SHP77 treated with DMSO at 0.1 percent for 48 hours (cell line): ENCODE results near the gene TREH.
"Not testable (repeated sequence)": the region's sequence is repeated elsewhere in the genome, so short reads cannot be mapped to it uniquely, and the experiment has no call there.

Experiments
- DNase-seq: peaks from one replicate; lab custom pipeline; 2025; lab: John Stamatoyannopoulos, UW

Gene TREH

DNA sequence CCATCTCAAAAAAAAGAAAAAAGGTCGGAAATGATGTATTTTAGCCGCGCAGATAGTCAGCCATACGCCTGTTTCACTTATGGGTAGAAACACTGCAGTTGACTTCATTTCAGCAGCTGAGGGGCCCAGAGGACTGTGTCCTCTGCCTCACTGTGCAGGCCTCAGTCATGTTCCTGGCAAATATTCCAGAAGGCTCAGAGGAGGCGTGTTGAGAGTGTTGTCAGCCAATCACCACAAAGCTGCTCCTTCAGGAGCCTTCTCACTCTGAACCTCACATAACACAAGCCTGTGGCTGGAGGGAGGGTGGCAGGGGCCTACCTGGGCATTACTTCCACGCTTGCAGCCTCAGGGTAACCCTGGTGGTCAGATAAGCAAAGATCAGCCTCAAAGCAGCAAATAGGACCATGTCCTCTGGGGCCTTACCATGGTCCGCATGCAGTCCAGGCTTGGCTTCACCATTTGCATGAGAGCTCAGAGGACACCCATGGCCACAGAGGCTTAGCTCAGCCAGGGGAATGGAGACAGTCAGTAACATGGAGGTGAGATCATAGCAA, 17.3 kb upstream of the TREH start:
- DNase-seq, result no peak

DNA sequence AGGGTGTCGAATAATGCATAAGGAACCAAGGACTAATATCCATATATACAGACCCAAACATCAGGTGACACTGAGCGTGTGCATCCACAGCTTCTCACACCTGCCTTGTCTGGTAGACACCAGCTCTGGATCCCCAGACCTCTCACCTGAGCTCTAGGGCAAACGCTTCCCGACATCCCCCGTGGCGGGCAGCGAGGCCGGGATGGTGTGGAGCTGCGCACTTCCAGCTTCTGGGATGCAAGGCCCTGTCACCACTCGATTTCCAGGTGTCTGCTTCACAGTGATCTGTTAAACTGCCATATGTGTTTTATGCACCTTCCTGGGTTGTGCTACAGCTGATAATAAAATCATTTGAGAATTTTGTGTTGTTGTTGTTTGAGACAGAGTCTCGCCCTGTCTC, 15.3 kb upstream of the TREH start:
- no peak for DNase-seq

DNA sequence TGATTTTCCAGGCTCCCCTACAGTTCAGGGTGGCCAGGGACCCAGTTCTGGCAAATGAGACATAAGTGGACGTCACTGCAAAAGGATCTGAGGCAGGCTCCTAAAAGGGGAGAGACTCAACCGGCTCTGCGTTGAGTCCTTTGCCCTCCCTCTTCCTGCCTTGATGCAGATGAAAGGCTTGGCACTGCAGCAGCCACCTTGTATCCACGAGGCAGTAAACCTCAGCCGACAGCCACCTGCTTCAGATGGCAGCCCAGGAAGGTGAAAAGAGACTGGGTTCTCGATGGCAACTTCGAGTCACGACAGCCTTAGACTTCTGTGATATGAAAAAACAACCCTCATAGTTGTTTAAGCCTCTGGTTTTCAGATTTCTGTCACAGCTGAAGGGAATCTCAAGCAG, 14.7 kb upstream of the TREH start:
- no peak for DNase-seq

DNA sequence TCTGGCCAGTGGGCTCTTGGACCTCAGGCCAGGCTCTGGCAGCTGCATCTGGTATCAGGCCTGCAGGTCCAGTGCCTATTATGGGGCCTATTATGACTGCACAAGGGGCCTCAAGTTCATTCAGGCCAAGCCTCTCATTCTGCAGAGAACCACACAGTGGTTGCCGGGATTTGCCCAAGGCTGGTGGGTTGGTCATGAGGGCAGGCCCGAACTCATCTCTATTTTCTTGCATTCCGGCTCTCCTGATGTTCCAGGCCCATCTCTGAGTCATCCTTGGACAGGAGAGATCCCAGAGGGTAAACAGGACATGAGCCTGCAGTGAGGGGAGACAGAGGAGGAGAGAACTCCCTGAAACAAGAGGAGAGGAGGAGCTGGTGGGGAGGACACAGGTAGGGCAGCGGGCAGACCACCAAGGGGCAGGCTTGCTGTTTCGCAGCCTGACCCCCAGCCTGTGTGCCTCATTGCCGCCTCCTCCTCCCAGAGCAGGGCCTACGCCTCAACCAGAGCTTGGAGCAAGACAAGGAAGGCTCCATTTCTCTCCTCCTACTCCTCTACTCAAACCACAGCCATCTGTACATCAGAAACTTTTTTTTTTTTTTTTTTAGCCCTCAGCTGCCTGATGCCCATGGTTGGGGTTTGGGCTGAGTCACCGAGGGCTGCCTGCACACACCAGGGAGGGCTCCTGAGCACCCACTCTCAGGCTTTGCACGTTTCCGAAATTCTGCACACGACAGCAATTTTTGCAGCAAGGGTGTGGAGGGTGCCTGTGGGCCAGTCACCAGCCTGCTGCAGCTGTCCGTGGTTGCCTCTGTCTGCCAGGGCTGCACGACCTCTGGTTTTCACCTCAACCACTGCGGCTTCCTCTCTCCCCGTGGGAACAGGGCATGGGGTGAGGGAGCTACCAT, 12.7 kb upstream of the TREH start:
- DNase-seq, result no peak

DNA sequence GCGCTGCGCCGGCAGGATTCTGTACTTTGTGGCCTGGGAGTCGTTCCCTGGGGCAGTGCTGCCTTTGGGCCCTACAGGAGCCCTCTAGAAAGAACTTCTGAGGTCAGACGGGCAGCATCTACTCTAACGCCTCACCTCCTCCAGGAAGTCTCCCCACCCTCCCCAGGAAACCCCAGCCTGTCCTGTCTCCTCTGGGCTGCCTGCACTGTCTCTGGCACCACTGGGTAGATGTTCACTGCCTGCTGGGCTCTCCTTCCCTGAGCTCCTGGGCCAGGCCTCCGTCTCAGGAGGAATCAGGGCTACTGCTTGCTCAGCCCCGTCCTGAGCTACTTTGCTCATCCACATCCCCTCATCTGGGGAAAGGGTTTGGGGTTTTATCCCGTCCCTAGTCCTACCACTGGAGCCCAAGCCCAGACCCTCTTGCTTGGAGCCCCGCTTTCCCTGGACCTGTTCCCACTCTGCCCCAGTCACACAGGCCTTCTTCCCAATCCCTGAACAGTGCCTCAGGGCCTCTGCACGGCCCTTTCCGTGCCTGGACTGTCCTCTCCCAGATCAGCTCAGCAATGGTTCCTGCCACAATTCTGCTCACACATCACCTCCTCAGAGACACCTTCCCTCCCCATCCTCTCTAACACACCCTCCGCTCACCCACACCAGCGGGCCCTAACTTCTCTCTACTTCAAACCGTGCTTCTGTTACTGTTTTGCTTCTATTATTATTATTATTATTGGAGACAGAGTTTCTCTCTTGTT, 11.3 kb upstream of the TREH start:
- DNase-seq, result no peak

DNA sequence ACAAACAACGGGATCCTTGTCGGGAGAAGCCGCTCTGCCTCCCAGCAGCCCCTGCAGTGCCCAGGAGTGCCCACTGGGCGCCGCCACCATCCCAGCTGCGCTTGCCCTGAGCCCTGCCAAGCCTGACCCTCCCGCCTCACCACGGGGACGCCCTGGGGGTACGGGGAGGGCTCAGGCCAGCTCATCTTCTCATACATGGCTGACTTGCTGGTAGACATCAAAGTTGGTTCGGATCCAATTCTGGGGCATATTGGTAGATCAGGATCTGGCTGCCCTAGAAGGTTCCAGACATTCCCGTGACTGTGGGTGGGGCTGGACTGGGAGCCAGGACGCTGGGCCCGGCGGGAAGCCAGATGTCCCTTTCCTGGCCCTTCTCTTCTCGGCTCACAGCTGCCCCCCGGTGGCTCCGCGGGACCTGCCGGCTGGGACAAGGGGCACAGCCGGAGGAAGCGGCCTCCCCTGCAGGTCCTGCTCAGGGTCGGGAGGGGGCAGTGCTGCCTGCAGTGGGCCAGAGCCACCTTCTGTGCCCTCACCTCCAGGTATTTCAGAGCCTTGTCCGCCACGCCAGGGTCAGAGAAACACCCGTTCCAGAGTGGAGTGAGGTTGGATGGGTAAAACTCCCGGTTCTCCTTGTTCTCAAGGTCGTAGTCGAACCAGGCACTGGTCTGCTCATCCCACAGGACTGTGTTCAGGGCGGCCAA, 10.6 kb upstream of the TREH start:
- peak; percentile 82 for DNase-seq

DNA sequence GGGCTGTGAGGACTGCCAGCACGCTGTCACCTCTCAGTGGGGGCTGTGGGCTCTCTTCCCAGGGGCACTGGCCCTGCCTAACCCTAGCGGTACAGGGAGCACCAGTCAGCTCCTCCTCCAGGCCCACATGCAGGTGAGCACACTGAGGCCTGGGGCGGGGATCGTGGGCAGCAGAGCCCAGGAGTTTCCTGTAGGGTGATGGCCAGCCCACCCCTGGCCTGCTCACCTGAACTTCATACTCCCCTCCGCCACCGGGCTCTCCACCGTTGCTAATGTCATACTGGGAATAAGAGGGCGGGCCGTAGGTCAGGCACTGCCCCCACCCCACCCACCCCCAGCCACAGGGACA, 10.0 kb upstream of the TREH start:
- DNase-seq, result no peak

DNA sequence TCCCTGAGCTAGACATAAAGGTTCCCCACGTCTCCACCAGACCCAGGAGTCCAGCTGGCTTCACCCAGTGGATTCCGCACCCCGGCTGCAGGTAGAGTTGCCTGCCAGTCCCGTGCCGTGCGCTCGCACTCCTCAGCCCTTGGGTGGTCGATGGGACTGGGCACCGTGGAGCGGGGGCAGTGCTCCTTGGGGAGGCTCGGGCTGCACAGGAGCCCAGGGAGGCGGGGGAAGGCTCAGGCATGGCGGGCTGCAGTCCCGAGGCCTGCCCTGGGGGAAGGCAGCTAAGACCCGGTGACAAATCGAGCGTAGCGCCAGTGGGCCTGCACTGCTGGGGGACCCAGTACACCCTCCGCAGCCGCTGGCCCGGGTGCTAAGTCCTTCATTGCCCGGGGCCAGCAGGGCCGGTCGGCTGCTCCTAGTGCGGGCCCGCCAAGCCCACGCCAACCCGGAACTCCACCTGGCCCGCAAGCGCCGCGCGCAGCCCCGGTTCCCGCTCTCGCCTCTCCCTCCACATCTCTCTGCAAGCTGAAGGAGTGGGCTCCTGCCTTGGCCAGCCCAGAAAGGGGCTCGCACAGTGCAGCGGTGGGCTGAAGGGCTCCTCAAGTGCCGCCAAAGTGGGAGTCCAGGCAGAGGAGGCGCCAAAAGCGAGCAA, 9.5 kb upstream of the TREH start:
- DNase-seq, result no peak

DNA sequence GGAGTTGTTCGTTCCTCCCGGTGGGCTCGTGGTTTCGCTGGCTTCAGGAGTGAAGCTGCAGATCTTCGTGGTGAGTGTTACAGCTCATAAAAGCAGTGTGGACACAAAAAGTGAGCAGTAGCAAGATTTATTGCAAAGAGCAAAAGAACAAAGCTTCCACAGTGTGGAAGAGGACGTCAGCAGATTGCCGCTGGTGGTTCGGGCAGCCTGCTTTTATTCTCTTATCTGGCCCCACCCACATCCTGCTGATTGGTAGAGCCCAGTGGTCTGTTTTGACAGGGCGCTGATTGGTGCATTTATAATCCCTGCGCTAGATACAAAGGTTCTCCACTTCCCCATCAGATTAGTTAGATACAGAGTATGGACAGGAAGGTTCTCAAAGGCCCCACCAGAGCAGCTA, 8.9 kb upstream of the TREH start:
- DNase-seq, result not testable (repeated sequence)

DNA sequence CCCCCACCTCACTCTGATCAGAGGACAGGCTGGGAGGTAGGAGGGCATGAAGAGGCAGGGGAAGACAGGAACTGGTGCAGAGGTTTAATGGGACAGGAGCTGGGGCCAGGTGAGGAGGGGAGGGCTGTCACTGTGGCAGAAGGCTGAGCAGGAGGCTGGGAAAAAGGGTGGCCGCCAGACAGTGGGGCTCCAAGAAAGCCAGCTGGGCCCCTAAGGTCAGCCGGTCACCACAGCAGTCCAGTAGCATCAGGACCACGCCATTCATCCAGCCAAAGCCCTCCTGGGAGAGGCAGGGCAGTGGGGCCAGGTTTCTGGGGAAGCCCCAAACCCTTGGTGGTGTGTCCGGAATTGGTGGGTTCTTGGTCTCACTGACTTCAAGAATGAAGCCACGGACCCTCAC, 8.5 kb upstream of the TREH start:
- DNase-seq, result no peak

DNA sequence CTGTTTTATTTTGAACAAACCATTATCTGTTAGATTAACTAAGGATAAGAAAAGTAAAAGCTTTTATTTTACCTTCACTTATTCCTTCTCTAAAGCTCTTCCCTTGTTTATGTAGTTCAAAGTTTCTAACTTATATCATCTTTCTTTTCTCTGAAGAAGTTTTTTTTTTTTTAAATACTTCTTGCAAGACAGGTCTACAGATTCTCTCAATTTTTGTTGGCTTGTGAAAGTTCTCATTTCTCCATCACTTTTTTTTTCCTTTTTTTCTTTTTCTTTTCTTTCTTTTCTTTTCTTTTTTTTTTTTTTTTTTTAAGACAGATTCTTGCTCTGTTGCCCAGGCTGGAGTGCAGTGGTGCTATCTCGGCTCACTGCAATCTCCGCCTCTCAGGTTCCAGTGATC, 4.7 kb upstream of the TREH start:
- no peak for DNase-seq

DNA sequence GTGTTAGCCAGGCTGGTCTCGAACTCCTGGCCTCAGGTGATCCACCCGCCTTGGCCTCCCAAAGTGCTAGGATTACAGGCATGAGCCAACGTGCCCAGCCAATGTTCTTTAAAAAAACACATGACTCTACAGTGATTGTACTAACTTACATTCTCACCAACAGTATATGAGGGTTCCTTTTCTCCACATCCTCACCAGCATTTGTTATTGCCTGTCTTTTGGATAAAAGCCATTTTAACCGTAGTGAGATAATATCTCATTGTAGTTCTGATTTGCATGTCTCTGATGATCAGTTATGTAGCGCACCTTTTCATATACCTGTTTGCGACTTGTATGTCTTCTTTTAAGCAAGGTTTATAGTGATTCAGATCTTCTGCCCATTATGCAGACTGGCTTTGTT, 3.5 kb upstream of the TREH start:
- DNase-seq, result not testable (repeated sequence)

DNA sequence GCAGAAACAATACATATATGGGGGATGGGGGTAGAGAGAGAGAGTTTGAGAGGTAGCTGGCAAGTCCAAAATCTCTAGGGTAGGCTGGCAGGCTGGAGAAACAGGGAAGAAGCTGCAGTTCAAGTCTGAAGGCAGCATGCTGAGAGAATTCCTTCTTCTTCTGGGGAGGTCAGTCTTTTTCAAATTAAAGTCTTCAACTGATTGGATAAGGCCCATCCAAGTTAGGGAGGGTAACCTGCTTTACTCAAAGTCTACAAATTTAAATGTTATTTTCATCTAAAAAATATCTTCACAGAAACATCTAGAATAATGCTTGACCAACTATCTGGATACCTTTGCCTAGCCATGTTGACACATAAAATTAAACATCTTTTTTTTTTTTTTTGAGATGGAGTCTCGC, 2.9 kb upstream of the TREH start:
- DNase-seq, result no peak

DNA sequence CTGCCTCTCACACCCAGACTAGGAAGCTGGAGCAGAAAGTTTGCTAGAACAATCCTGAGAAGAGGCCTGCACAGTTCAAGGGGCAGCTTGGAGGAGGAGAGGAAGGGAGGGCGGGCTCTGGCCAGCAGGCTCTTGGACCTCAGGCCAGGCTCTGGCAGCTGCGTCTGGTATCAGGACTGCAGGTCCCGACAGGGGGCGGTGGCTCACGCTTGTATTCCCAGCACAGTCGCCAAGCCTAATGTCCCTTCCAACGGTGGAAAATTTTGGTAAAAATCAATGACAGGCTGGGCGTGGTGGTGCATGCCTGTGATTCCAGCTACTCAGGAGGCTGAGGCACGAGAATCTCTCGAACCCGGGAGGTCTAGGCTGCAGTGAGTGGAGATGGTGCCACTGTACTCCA, 542 bp downstream of the TREH start:
- not testable (repeated sequence) for DNase-seq

DNA sequence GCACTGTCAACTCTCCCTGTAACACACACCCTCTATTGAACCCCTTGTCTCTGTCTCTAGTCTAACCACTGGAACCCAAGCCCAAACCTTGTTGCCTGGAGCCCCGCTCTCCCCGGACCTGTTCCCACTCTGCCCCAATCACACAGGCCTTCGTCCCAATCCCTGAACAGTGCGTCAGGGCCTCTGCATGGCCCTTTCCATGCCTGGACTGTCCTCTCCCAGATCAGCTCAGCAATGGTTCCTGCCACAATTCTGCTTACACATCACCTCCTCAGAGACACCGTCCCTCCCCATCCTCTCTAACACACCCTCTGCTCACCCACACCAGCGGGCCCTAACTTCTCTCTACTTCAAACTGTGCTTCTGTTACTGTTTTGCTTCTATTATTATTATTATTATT, 1.5 kb downstream of the TREH start:
- no peak for DNase-seq

DNA sequence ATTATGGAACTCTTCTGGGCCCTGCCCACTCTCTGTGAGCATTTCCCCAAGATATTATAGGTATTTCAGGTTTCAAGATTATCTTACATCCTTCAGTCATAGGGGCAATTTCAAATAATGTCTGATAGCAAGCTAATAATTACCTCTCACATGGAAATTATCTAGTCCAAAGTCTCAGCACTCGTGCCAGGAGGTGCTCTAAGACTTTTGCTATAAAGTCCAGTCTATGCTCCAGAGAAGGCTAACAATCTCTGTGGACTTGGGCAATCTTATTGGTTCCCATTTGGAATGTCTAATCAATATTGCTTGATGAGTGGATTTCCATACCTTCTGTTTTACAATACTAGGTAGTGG, 5.4 kb downstream of the TREH start:
- DNase-seq, result no peak

DNA sequence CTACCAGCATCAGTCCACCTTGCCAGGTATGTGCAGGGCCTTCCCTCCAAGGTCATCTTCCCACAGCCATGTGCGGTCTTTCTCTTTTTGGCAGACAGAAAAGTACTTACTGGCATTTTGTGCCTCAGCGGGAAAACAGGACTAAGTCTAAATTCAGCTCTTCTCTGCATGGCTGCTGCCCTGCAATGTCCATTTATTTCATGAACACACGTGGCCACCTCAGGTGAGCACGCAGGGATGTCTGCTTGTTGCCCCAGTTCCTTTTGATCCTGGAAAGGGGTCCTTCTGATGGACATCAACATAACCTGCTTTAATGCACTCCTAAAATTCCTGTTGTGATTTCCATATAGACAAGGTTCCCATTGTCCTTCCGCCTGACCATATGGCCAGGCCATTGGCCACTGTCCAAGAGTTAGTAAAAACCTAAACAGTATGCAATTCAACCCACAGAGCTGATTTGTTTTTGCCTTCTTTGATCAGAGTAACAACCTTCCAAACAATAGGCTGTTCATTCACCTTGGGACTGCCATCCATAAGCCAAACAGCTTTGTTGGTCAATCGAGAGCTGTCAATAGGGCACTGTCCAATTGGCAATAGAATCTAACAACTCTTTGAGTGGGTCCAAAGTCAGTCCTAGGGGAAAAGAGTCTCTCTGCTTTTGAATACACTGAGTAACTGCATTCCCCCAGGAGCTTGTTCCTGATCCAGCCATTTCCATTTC, 5.9 kb downstream of the TREH start:
- DNase-seq, result no peak

DNA sequence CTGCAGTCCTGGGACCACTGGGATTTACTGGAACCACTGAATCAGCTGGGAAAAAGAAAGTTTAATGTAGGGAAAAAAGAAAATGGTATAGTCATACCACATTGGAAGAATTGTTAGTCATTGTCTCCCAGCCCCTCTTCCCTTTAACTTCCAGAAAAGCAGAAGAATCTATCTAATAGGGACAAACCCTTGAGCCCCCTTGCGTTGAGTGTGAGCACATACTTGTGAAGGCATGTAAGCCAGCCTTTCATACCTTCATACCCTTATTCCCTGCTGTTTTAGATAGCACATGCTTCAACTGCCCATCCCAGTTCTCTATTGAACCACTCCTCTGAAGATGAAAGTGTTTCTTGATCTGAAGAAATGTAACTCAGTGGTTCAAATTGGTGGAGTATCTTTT, 6.6 kb downstream of the TREH start:
- no peak for DNase-seq

DNA sequence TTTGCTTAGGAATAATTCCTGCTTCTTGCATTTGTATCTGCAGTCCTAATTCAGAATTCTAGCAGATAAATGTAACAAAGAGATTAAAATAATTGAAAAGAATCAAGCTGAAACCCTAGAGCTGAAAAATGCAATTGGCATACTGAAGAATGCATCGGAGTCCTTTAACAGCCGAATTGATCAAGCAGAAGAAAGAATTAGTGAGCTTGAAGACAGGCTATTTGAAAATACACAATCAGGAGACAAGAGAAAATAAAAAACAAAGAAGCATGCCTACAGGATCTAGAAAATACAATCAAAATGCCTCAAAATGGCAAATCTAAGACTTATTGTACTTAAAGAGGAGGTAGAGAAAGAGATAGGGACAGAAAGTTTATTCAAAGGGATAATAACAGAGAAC, 8.2 kb downstream of the TREH start:
- no peak for DNase-seq

DNA sequence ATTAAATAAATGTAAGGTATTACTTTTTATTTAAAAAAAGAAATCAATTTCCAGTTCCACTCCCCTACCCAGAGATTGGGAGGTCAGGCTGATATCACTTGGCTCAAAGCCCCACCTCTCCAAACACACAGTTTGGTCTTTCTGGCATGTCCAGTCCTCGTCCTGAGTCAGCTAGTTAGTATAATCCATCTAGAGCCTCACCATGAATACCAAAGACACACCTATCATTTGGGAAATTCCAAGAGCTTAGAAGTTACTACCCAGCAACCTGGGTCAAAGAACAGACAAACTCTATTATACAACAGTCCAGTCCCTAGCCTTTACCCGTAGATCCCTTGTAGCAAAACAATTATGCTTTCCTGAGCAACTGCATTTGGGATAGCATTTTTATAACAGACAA, 9.4 kb downstream of the TREH start:
- no peak for DNase-seq

DNA sequence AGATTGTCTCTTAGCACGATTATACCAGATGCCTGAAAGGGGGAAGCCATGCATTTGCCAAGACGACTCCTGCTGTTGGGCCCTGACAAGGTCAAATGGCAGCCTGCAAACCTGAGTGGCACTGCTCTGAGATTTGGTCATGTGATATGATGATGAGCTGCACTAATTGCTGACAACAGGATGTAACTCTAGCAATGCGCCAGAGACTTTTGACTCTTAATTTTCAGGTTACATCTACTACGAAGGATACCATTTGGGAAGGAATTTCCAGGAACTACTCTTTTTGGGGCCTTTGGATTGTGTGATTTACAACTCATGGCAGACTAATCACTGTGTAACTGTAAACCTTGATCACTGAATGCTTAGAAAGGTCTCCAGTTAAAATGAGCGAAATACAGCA, 13.1 kb downstream of the TREH start:
- no peak for DNase-seq

DNA sequence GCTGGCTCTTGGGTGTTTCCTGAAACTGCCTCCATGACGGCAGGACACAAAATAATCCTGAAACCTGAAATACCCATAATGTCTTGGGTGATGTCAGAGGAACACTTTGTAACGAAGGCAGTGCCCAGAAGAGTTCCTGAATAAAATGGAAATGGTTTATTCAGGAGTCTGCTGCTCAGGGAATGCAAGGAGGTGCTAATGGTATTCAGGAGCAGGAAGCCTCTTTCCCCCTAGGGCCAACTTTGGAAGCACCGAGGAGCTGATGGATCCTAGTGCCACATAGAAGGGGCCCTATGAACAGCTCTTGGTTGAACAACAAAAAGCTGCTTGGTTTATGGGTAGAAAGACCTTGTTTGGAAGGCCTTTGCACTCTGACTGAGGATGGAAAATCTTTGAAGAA, 15.5 kb downstream of the TREH start:
- no peak for DNase-seq
